Stomach (tissue), 19 donors: ENCODE measurements around the gene POC1B. TPM values are rescaled to one million over a fixed set of nuclear protein-coding genes. Genes with fewer than 3 reads are reported as not detected.

ENCODE experiments used
- DNase-seq, 2 donors: peaks; one replicate each; pipeline versions ENCODE4 v3.0.0 to v3.0.0-alpha.2; 2013 to 2019
- H3K27ac ChIP-seq, 5 donors: fragments of 200-600 bp in 4 of 5; sonication (generic) in 4 of 5; one replicate each; pipeline ENCODE4 v1.5.1; 2013 to 2019; ENCODE audit warnings: mild to moderate bottlenecking in 1 of 5, moderate library complexity in 1 of 5
- H3K27me3 ChIP-seq, 3 donors: fragments of 200-600 bp; sonication (generic); one replicate each; pipeline ENCODE4 v1.5.1; 2017 to 2019; ENCODE audit warnings: mixed run types in 1 of 3
- H3K36me3 ChIP-seq, 4 donors: fragments of 200-600 bp; sonication (generic); 1 replicate in 3 of 4; 2 replicates in 1 of 4; pipeline ENCODE4 v1.5.1; 2016 to 2019
- H3K4me1 ChIP-seq, 4 donors: fragments of 200-600 bp; sonication (generic); one replicate each; pipeline ENCODE4 v1.5.1; 2016 to 2019
- H3K4me3 ChIP-seq, 4 donors: fragments of 200-600 bp; sonication (generic) in 3 of 4; one replicate each; pipeline ENCODE4 v1.5.1; 2016 to 2019; ENCODE audit warnings: mild to moderate bottlenecking in 1 of 4
- H3K9me3 ChIP-seq, 4 donors: fragments of 200-600 bp; sonication (generic); one replicate each; pipeline ENCODE4 v1.5.1; 2016 to 2019
- CTCF ChIP-seq, 7 experiments: fragments of 450-650 bp in 4 of 7; fragments of 200-600 bp in 3 of 7; sonication (generic) in 3 of 7; IDR thresholded peaks; one replicate each; pipeline ENCODE4 v1.5.1; 2016 to 2019; ENCODE audit warnings: antibody characterized with exemption in 7 of 7, control low read depth in 2 of 7, mild to moderate bottlenecking in 1 of 7
- EP300 ChIP-seq: sonication (generic); formaldehyde crosslinking; IDR thresholded peaks from one replicate; pipeline ENCODE4 v1.6.1; 2017; ENCODE audit warnings: antibody characterized with exemption
- POLR2A ChIP-seq, 4 donors: fragments of 450-650 bp; IDR thresholded peaks; one replicate each; pipeline ENCODE4 v1.6.1; 2016; ENCODE audit warnings: antibody characterized with exemption in 4 of 4, control low read depth in 2 of 4, mild to moderate bottlenecking in 1 of 4, moderate library complexity in 1 of 4
- POLR2AphosphoS5 ChIP-seq, 3 donors: sonication (generic); formaldehyde crosslinking; IDR thresholded peaks; one replicate each; pipeline ENCODE4 v1.6.1; 2016; ENCODE audit warnings: antibody characterized with exemption in 3 of 3
- WGBS, 5 donors: extraction: QIAGEN DNeasy Blood & Tissue Kit in 3 of 5; methylation state at CpG; one replicate each; pipeline versions ENCODE4 v1.1.5 to v1.1.7; 2013 to 2018; 5-methylcytosine and 5-hydroxymethylcytosine counted together
- intact Hi-C: fragments of 100-400 bp; cut with DNase I; formaldehyde crosslinking; loops from one replicate; pipeline ENCODE4 v1.15.1; 2023; ENCODE audit warnings: low total_unique reads
- long read RNA-seq, 10 donors: transcript quantifications; one replicate each; lab custom pipeline, GENCODE V29; 2026
- polyA plus RNA-seq, 3 donors: library from polyadenylated mRNA; stranded (reverse); fragments of 200-250 nt; gene quantifications; one replicate each; pipeline ENCODE4 v1.2.3, GENCODE V29; 2013
- total RNA-seq, 5 donors: library from RNA; depleted of rRNA; stranded (reverse); fragments of >200 nt; gene quantifications; one replicate each; pipeline versions ENCODE4 v1.1.0 to v1.2.3, GENCODE V29; 2014 to 2016
- donor health status: healthy with polysubstance abuse.
- donor health status: Bipolar disorder and iron deficiency.
- donor health status: healthy.

The POC1B gene
- total RNA-seq (10 to 100 TPM in 4 of 5 donors, 1 to 10 TPM in 1; 1.7 to 68.3 (median 55.8) TPM), polyA plus RNA-seq (10 to 100 TPM in 2 of 3 donors, 1 to 10 TPM in 1; 7.1 to 14.4 (median 12.5) TPM)
- long read RNA-seq, donor 1, partial matches to known transcripts = 0 of 1 reads
- long read RNA-seq, donor 1, other reads (novel, unspliced or antisense) = 0 of 1 reads
- long read RNA-seq, donor 2, full-length matches to known transcripts = 3 of 3 reads
- long read RNA-seq, donor 2, partial matches to known transcripts = 0 of 3 reads
- long read RNA-seq, donor 2, other reads (novel, unspliced or antisense) = 0 of 3 reads
- long read RNA-seq, donor 3, full-length matches to known transcripts = 3 of 3 reads
- long read RNA-seq, donor 3, partial matches to known transcripts = 0 of 3 reads
- long read RNA-seq, donor 3, other reads (novel, unspliced or antisense) = 0 of 3 reads
- long read RNA-seq, donor 4 = 0 reads
- long read RNA-seq, donor 5 = 0 reads
- long read RNA-seq, donor 6, full-length matches to known transcripts = 8 of 8 reads
- long read RNA-seq, donor 6, partial matches to known transcripts = 0 of 8 reads
- long read RNA-seq, donor 6, other reads (novel, unspliced or antisense) = 0 of 8 reads
- long read RNA-seq, donor 7 = 0 reads
- long read RNA-seq, donor 8, full-length matches to known transcripts = 5 of 5 reads
- long read RNA-seq, donor 8, partial matches to known transcripts = 0 of 5 reads
- long read RNA-seq, donor 8, other reads (novel, unspliced or antisense) = 0 of 5 reads
- long read RNA-seq, donor 9 = 0 reads
- long read RNA-seq, donor 10, partial matches to known transcripts = 0 of 2 reads
- long read RNA-seq, donor 10, other reads (novel, unspliced or antisense) = 0 of 2 reads

- Histone ChIP-seq H3K36me3 (no peaks in the 10 kb centered on the region), H3K4me3 (peak within 1 kb of the TSS; percentile 79 to 97 (median 90)), H3K4me1 (peaks cover 25 to 59% (median 38%) of the 10 kb centered on the region in 4 donors), H3K9me3 (no peaks in the 10 kb centered on the region), H3K27me3 (no peaks in the 10 kb centered on the region), H3K27ac (peak within 1 kb of the TSS; percentile 90 to 96 (median 92))
- peak; percentile 80 to 92 for DNase-seq
- TF ChIP-seq POLR2A (IDR thresholded peaks at IDR 0.05) = peak in 2 of 4 donors; percentile 37 to 53
- peak in 1 of 7 experiments; percentile 13 for TF ChIP-seq CTCF (IDR thresholded peaks at IDR 0.05)
- TF ChIP-seq EP300 = no peak
- peak in 2 of 3 donors; percentile 64 to 67 for TF ChIP-seq POLR2AphosphoS5 (IDR thresholded peaks at IDR 0.05)
- 1 to 2% (median 2%) methylated on average over 26 to 39 of the region's 39 CpGs for WGBS, 5 donors
- intact Hi-C loops = loop anchor here (10.0 kb wide), 1 partner anchor 511 kb away; no protein-coding TSS in a partner anchor
Measured at GRCh38 chr12:89525824-89526770, at the start of gene POC1B. Gene POC1B, minus strand, starts transcription at chr12:89526047. Its CDS starts 152 bp downstream, at chr12:89525895.

GRCh38 chr12:89575374-89575773 lies 49.5 kb upstream of the POC1B start:
- intact Hi-C loops = no loop called here
- TF ChIP-seq POLR2A (IDR thresholded peaks at IDR 0.05) (no peak), POLR2AphosphoS5 (IDR thresholded peaks at IDR 0.05) (no peak), EP300 (no peak), CTCF (IDR thresholded peaks at IDR 0.05) (no peak)
- no peak overlapping the region for H3K4me3 ChIP-seq
- no peaks in the 10 kb centered on the region for H3K4me1 ChIP-seq
- H3K27me3 ChIP-seq = no peaks in the 10 kb centered on the region
- H3K9me3 ChIP-seq = no peaks in the 10 kb centered on the region
- 24 to 50% (median 48%) methylated on average over 1 of the region's 1 CpG for WGBS, 5 donors
- H3K36me3 ChIP-seq = no peaks in the 10 kb centered on the region
- H3K27ac ChIP-seq = no peak overlapping the region
- DNase-seq = no peak

DNA sequence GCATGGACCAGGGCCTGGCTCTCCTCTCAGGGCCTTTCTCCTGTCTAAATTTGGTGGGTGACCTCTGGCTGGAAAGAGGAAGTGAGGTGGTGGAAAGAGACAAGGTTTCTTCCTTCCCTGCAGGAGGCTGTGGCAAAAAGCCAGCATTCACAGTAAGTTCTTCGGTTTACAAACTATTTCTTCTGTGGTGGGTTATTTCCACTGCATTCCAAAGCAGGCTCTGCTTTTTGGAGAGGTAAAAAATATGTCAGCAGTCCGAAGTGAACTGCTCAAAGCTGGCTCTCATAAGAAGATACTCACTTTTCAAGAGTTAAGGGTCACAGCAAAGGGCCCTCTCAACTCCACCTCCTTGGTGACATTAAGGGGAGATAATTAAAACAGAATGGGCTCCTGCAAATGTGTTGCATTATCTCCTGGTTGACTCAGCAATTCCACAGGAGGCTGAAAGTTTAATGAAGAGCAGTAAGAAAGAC lies 48.9 kb upstream of the POC1B start:
- intact Hi-C loops = no loop called here
- Histone ChIP-seq H3K27ac (no peak overlapping the region), H3K27me3 (no peaks in the 10 kb centered on the region), H3K9me3 (no peaks in the 10 kb centered on the region), H3K4me1 (no peaks in the 10 kb centered on the region), H3K4me3 (no peak overlapping the region), H3K36me3 (no peaks in the 10 kb centered on the region)
- WGBS, 5 donors = 44 to 61% (median 53%) methylated on average over 2 of the region's 2 CpGs
- TF ChIP-seq POLR2AphosphoS5 (IDR thresholded peaks at IDR 0.05) = no peak
- peak in 1 of 2 donors; percentile 57 for DNase-seq

DNA sequence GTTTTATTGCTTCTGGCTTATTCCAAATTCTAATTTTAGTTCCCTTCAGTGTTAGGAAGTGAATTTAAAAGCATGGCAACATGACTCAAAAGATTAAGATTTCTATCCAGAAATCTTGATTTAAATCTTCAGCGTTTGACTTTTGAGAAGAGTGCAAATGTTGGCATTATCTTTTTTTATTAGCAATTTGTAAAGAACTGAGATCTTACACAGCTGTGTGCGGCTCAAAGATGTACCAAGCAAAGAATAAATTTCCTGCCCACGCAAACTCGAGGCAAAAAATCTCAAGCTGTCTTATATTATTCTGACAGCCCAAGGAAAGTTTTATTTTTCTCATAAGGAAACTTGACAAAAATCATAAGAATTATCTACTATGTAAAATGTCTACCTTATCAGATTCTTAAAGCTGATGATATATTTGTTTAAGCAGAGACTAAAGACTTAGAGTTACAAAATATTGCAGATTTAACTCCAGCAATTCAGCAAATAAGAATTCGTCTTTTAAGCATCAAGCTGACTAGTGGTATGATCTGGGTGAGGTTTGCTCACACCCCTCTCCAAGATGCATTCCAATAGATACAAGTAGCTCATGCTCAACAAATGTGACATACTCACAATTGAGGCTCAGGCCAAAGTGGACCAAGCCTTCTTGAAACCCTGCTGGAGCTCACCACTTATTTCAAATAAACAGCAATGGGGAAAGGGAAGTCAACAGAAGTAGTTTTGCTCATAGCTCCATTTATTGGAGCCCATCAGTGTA lies 47.4 kb upstream of the POC1B start:
- no peaks in the 10 kb centered on the region for H3K4me1 ChIP-seq
- no peaks in the 10 kb centered on the region for H3K27me3 ChIP-seq
- TF ChIP-seq POLR2AphosphoS5 (IDR thresholded peaks at IDR 0.05) = no peak
- TF ChIP-seq EP300 = no peak
- no peak for TF ChIP-seq POLR2A (IDR thresholded peaks at IDR 0.05)
- TF ChIP-seq CTCF (IDR thresholded peaks at IDR 0.05) = no peak
- no peak overlapping the region for H3K27ac ChIP-seq
- 76 to 90% (median 85%) methylated on average over 5 of the region's 5 CpGs for WGBS, 5 donors
- H3K4me3 ChIP-seq = no peak overlapping the region
- H3K9me3 ChIP-seq = no peaks in the 10 kb centered on the region
- DNase-seq = no peak
- no peaks in the 10 kb centered on the region for H3K36me3 ChIP-seq
- intact Hi-C loops = no loop called here
